ENCODE results near the gene SHKBP1.

Gene SHKBP1

GRCh38 chr19:40601134-40601974 lies 24.7 kb downstream of the SHKBP1 start, which contains the start of gene LTBP4:
Gene LTBP4, plus strand, starts transcription at chr19:40601369. Its CDS starts 19 bp downstream, at chr19:40601388.
- Histone ChIP-seq H4K8ac (ENCODE audit: low read depth, low read length) (no peak within 1 kb of the TSS), H2AK5ac (ENCODE audit: low read length) (no peak within 1 kb of the TSS), H2BK120ac (ENCODE audit: low read depth, low read length) (no peak within 1 kb of the TSS), H3K79me1 (ENCODE audit: low read length) (no peaks in the 10 kb centered on the region), H3K4me3 (ENCODE audit: low read length) (no peak within 1 kb of the TSS), H3K4me2 (ENCODE audit: low read length) (peak within 1 kb of the TSS; percentile 33), H3K9ac (ENCODE audit: low read length) (peak within 1 kb of the TSS; percentile 51), H4K5ac (ENCODE audit: low read length) (no peak within 1 kb of the TSS), H3K27me3 (ENCODE audit: insufficient read depth, low read length, poor library complexity) (peaks cover 26% of the 10 kb centered on the region), H3K18ac (ENCODE audit: low read length) (peak within 1 kb of the TSS; percentile 20), H3K27ac (ENCODE audit: low read depth, low read length) (no peak within 1 kb of the TSS), H3K4ac (ENCODE audit: low read depth, low read length) (no peak within 1 kb of the TSS), H3K23ac (ENCODE audit: low read length) (no peak within 1 kb of the TSS), H2BK5ac (ENCODE audit: low read length) (no peak within 1 kb of the TSS), H2BK15ac (replicated peaks; ENCODE audit: low read depth) (no peak within 1 kb of the TSS), H3K56ac (ENCODE audit: low read length) (peak within 1 kb of the TSS; percentile 73), H3K79me2 (ENCODE audit: control insufficient read depth, insufficient read depth, low read length) (no peaks in the 10 kb centered on the region), H3K36me3 (ENCODE audit: control insufficient read depth, insufficient read depth, low read length) (no peaks in the 10 kb centered on the region), H3K4me1 (ENCODE audit: control insufficient read depth, low read depth, low read length) (peaks cover 14% of the 10 kb centered on the region)
- no CpG with 5 or more reads among the region's 82 CpGs for WGBS (ENCODE audit: extremely low coverage, insufficient coverage, low lambda C conversion rate)
- no peak for DNase-seq

- Histone ChIP-seq H2BK5ac (ENCODE audit: low read length) (no peak overlapping the region), H2AK5ac (ENCODE audit: low read length) (no peak overlapping the region), H3K4me1 (ENCODE audit: control insufficient read depth, low read depth, low read length) (peaks cover 14% of the 10 kb centered on the region), H3K27me3 (ENCODE audit: insufficient read depth, low read length, poor library complexity) (peaks cover 20% of the 10 kb centered on the region), H3K23ac (ENCODE audit: low read length) (no peak overlapping the region), H3K79me2 (ENCODE audit: control insufficient read depth, insufficient read depth, low read length) (no peaks in the 10 kb centered on the region), H3K4ac (ENCODE audit: low read depth, low read length) (no peak overlapping the region), H3K56ac (ENCODE audit: low read length) (peak overlapping the region; percentile 59), H3K79me1 (ENCODE audit: low read length) (no peaks in the 10 kb centered on the region), H3K4me3 (ENCODE audit: low read length) (no peak overlapping the region), H3K9ac (ENCODE audit: low read length) (peak overlapping the region; percentile 57), H3K18ac (ENCODE audit: low read length) (no peak overlapping the region), H3K4me2 (ENCODE audit: low read length) (peak overlapping the region; percentile 74), H4K5ac (ENCODE audit: low read length) (no peak overlapping the region), H3K27ac (ENCODE audit: low read depth, low read length) (peak overlapping the region; percentile 47), H2BK15ac (replicated peaks; ENCODE audit: low read depth) (no peak overlapping the region), H4K8ac (ENCODE audit: low read depth, low read length) (no peak overlapping the region), H2BK120ac (ENCODE audit: low read depth, low read length) (no peak overlapping the region), H3K36me3 (ENCODE audit: control insufficient read depth, insufficient read depth, low read length) (no peaks in the 10 kb centered on the region)
- no CpG with 5 or more reads among the region's 2 CpGs for WGBS (ENCODE audit: extremely low coverage, insufficient coverage, low lambda C conversion rate)
- DNase-seq: no peak
Observed at GRCh38 chr19:40603071-40603388, 26.4 kb downstream of the SHKBP1 start.

GRCh38 chr19:40603389-40604170 lies 26.9 kb downstream of the SHKBP1 start:
- DNase-seq: peak; percentile 100
- H3K27ac ChIP-seq (ENCODE audit: low read depth, low read length): peak overlapping the region; percentile 39

GRCh38 chr19:40604171-40604646 lies 27.5 kb downstream of the SHKBP1 start:
- Histone ChIP-seq H3K79me1 (ENCODE audit: low read length) (no peaks in the 10 kb centered on the region), H3K36me3 (ENCODE audit: control insufficient read depth, insufficient read depth, low read length) (no peaks in the 10 kb centered on the region), H3K18ac (ENCODE audit: low read length) (no peak overlapping the region), H2BK15ac (replicated peaks; ENCODE audit: low read depth) (no peak overlapping the region), H2BK120ac (ENCODE audit: low read depth, low read length) (no peak overlapping the region), H2BK5ac (ENCODE audit: low read length) (no peak overlapping the region), H3K4me3 (ENCODE audit: low read length) (no peak overlapping the region), H4K8ac (ENCODE audit: low read depth, low read length) (no peak overlapping the region), H3K4me2 (ENCODE audit: low read length) (no peak overlapping the region), H3K27ac (ENCODE audit: low read depth, low read length) (no peak overlapping the region), H3K4ac (ENCODE audit: low read depth, low read length) (no peak overlapping the region), H3K9ac (ENCODE audit: low read length) (no peak overlapping the region), H2AK5ac (ENCODE audit: low read length) (no peak overlapping the region), H3K23ac (ENCODE audit: low read length) (no peak overlapping the region), H3K4me1 (ENCODE audit: control insufficient read depth, low read depth, low read length) (peaks cover 14% of the 10 kb centered on the region), H3K56ac (ENCODE audit: low read length) (no peak overlapping the region), H3K79me2 (ENCODE audit: control insufficient read depth, insufficient read depth, low read length) (no peaks in the 10 kb centered on the region), H4K5ac (ENCODE audit: low read length) (no peak overlapping the region), H3K27me3 (ENCODE audit: insufficient read depth, low read length, poor library complexity) (peaks cover 16% of the 10 kb centered on the region)
- WGBS (ENCODE audit: extremely low coverage, insufficient coverage, low lambda C conversion rate): no CpG with 5 or more reads among the region's 18 CpGs
- no peak for DNase-seq

More at GRCh38 chr19:40603389-40604170, 26.9 kb downstream of the SHKBP1 start:
- Histone ChIP-seq H3K79me1 (ENCODE audit: low read length) (no peaks in the 10 kb centered on the region), H2AK5ac (ENCODE audit: low read length) (no peak overlapping the region), H3K23ac (ENCODE audit: low read length) (no peak overlapping the region), H3K4me3 (ENCODE audit: low read length) (no peak overlapping the region), H3K9ac (ENCODE audit: low read length) (peak overlapping the region; percentile 57), H3K4me2 (ENCODE audit: low read length) (peak overlapping the region; percentile 74), H4K8ac (ENCODE audit: low read depth, low read length) (no peak overlapping the region), H2BK120ac (ENCODE audit: low read depth, low read length) (no peak overlapping the region), H3K18ac (ENCODE audit: low read length) (no peak overlapping the region), H3K56ac (ENCODE audit: low read length) (peak overlapping the region; percentile 59), H3K4ac (ENCODE audit: low read depth, low read length) (no peak overlapping the region), H3K4me1 (ENCODE audit: control insufficient read depth, low read depth, low read length) (peaks cover 14% of the 10 kb centered on the region), H3K79me2 (ENCODE audit: control insufficient read depth, insufficient read depth, low read length) (no peaks in the 10 kb centered on the region), H2BK15ac (replicated peaks; ENCODE audit: low read depth) (no peak overlapping the region), H3K27me3 (ENCODE audit: insufficient read depth, low read length, poor library complexity) (peaks cover 20% of the 10 kb centered on the region), H2BK5ac (ENCODE audit: low read length) (no peak overlapping the region), H4K5ac (ENCODE audit: low read length) (no peak overlapping the region), H3K36me3 (ENCODE audit: control insufficient read depth, insufficient read depth, low read length) (no peaks in the 10 kb centered on the region)
- no CpG with 5 or more reads among the region's 43 CpGs for WGBS (ENCODE audit: extremely low coverage, insufficient coverage, low lambda C conversion rate)

GRCh38 chr19:40604647-40605215 lies 28.1 kb downstream of the SHKBP1 start:
- Histone ChIP-seq H3K79me1 (ENCODE audit: low read length) (no peaks in the 10 kb centered on the region), H2BK15ac (replicated peaks; ENCODE audit: low read depth) (no peak overlapping the region), H4K5ac (ENCODE audit: low read length) (no peak overlapping the region), H2BK5ac (ENCODE audit: low read length) (no peak overlapping the region), H3K9ac (ENCODE audit: low read length) (peak overlapping the region; percentile 51), H3K4ac (ENCODE audit: low read depth, low read length) (no peak overlapping the region), H2AK5ac (ENCODE audit: low read length) (no peak overlapping the region), H3K4me3 (ENCODE audit: low read length) (no peak overlapping the region), H3K4me1 (ENCODE audit: control insufficient read depth, low read depth, low read length) (peaks cover 14% of the 10 kb centered on the region), H3K18ac (ENCODE audit: low read length) (no peak overlapping the region), H4K8ac (ENCODE audit: low read depth, low read length) (no peak overlapping the region), H3K27ac (ENCODE audit: low read depth, low read length) (no peak overlapping the region), H3K27me3 (ENCODE audit: insufficient read depth, low read length, poor library complexity) (peaks cover 13% of the 10 kb centered on the region), H3K79me2 (ENCODE audit: control insufficient read depth, insufficient read depth, low read length) (no peaks in the 10 kb centered on the region), H3K36me3 (ENCODE audit: control insufficient read depth, insufficient read depth, low read length) (no peaks in the 10 kb centered on the region), H2BK120ac (ENCODE audit: low read depth, low read length) (no peak overlapping the region), H3K56ac (ENCODE audit: low read length) (peak overlapping the region; percentile 73), H3K4me2 (ENCODE audit: low read length) (peak overlapping the region; percentile 68), H3K23ac (ENCODE audit: low read length) (no peak overlapping the region)
- no CpG with 5 or more reads among the region's 29 CpGs for WGBS (ENCODE audit: extremely low coverage, insufficient coverage, low lambda C conversion rate)
- no peak for DNase-seq

All from mesendoderm (in vitro differentiated cells).